Measurements from ENCODE around the gene GALNTL6. TPM values are rescaled to one million over a fixed set of nuclear protein-coding genes. Genes with fewer than 3 reads are reported as not detected.

The GALNTL6 gene
- total RNA-seq, 1 experiment from 2014 or later = not detected

GRCh38 chr4:172843192-172843591 is 1030.0 kb downstream of the GALNTL6 start:
- ChIA-PET POLR2A (no interaction called here), CTCF (no interaction called here)
- no peak for DNase-seq (ENCODE audit: unreplicated experiment)
- intact Hi-C loops (cut with micrococcal nuclease) = no loop called here
- BruUV-seq (replicated peaks) = no TSS peak
- Mint-ChIP-seq H3K9me3 (ENCODE audit: unreplicated experiment) (no peaks in the 10 kb centered on the region), H3K4me1 (ENCODE audit: insufficient read depth, unreplicated experiment) (no peaks in the 10 kb centered on the region), H3K4me3 (ENCODE audit: unreplicated experiment) (no peak overlapping the region), H3K27ac (ENCODE audit: low read depth, unreplicated experiment) (no peak overlapping the region), H3K36me3 (ENCODE audit: insufficient read depth, unreplicated experiment) (no peaks in the 10 kb centered on the region), H3K27me3 (ENCODE audit: insufficient read depth, unreplicated experiment) (peaks cover 32% of the 10 kb centered on the region)
- TF ChIP-seq CTCF (IDR thresholded peaks at IDR 0.05; ENCODE audit: unreplicated experiment) = no peak

- CTCF ChIA-PET = interaction anchor here (0.7 to 1.1 kb wide), 2 partner anchors 14 to 230 kb away, joined by 3 read pairs; no protein-coding TSS in a partner anchor
- Mint-ChIP-seq H3K27me3 (ENCODE audit: insufficient read depth, unreplicated experiment) (peaks cover 19% of the 10 kb centered on the region), H3K4me1 (ENCODE audit: insufficient read depth, unreplicated experiment) (no peaks in the 10 kb centered on the region), H3K9me3 (ENCODE audit: unreplicated experiment) (no peaks in the 10 kb centered on the region), H3K27ac (ENCODE audit: low read depth, unreplicated experiment) (no peak overlapping the region), H3K36me3 (ENCODE audit: insufficient read depth, unreplicated experiment) (no peaks in the 10 kb centered on the region), H3K4me3 (ENCODE audit: unreplicated experiment) (no peak overlapping the region)
- POLR2A ChIA-PET = no interaction called here
- BruUV-seq (replicated peaks) = no TSS peak
- no peak for TF ChIP-seq CTCF (IDR thresholded peaks at IDR 0.05; ENCODE audit: unreplicated experiment)
- intact Hi-C loops (cut with micrococcal nuclease) = no loop called here
- DNase-seq (ENCODE audit: unreplicated experiment) = no peak
These were observed 1031.4 kb downstream of the GALNTL6 start for GRCh38 chr4:172844556-172844955.

GRCh38 chr4:172845281-172845680 is 1032.1 kb downstream of the GALNTL6 start:
- no TSS peak for BruUV-seq (replicated peaks)
- peaks cover 11% of the 10 kb centered on the region for H3K27me3 Mint-ChIP-seq (ENCODE audit: insufficient read depth, unreplicated experiment)
- ChIA-PET CTCF (interaction anchor here (0.7 kb wide), 1 partner anchor 231 kb away, joined by 3 read pairs; no protein-coding TSS in a partner anchor), POLR2A (interaction anchor here (0.6 kb wide), 1 partner anchor 14 kb away, joined by 3 read pairs; no protein-coding TSS in a partner anchor)
- TF ChIP-seq CTCF (IDR thresholded peaks at IDR 0.05; ENCODE audit: unreplicated experiment) = no peak
- intact Hi-C loops (cut with micrococcal nuclease) = no loop called here
- H3K4me3 Mint-ChIP-seq (ENCODE audit: unreplicated experiment) = no peak overlapping the region
- H3K4me1 Mint-ChIP-seq (ENCODE audit: insufficient read depth, unreplicated experiment) = no peaks in the 10 kb centered on the region
- DNase-seq (ENCODE audit: unreplicated experiment) = no peak
- H3K36me3 Mint-ChIP-seq (ENCODE audit: insufficient read depth, unreplicated experiment) = no peaks in the 10 kb centered on the region
- no peak overlapping the region for H3K27ac Mint-ChIP-seq (ENCODE audit: low read depth, unreplicated experiment)
- no peaks in the 10 kb centered on the region for H3K9me3 Mint-ChIP-seq (ENCODE audit: unreplicated experiment)

GRCh38 chr4:172850838-172851237 is 1037.6 kb downstream of the GALNTL6 start:
- Mint-ChIP-seq H3K36me3 (ENCODE audit: insufficient read depth, unreplicated experiment) (no peaks in the 10 kb centered on the region), H3K9me3 (ENCODE audit: unreplicated experiment) (no peaks in the 10 kb centered on the region), H3K4me1 (ENCODE audit: insufficient read depth, unreplicated experiment) (peaks cover 5% of the 10 kb centered on the region), H3K27me3 (ENCODE audit: insufficient read depth, unreplicated experiment) (no peaks in the 10 kb centered on the region), H3K4me3 (ENCODE audit: unreplicated experiment) (no peak overlapping the region), H3K27ac (ENCODE audit: low read depth, unreplicated experiment) (no peak overlapping the region)
- ChIA-PET POLR2A (no interaction called here), CTCF (interaction anchor here (0.7 kb wide), 1 partner anchor 22 kb away, joined by 3 read pairs; no protein-coding TSS in a partner anchor)
- peak; percentile 72 for DNase-seq (ENCODE audit: unreplicated experiment)
- no TSS peak for BruUV-seq (replicated peaks)
- TF ChIP-seq CTCF (IDR thresholded peaks at IDR 0.05; ENCODE audit: unreplicated experiment) = no peak
- intact Hi-C loops (cut with micrococcal nuclease) = no loop called here
